Measurements from ENCODE around the gene PRR12.
"Not testable (repeated sequence)": the region's sequence is repeated elsewhere in the genome, so short reads cannot be mapped to it uniquely, and the experiment has no call there.

PRR12 gene

GRCh38 chr19:49616532-49616931 lies 25.6 kb downstream of the PRR12 start:
- no peak for DNase-seq (ENCODE audit: low spot score)

GRCh38 chr19:49616945-49617344 lies 26.0 kb downstream of the PRR12 start:
- DNase-seq (ENCODE audit: low spot score) = no peak

GRCh38 chr19:49617860-49618259 lies 26.9 kb downstream of the PRR12 start:
- DNase-seq (ENCODE audit: low spot score) = not testable (repeated sequence)

GRCh38 chr19:49624967-49625910 lies 34.3 kb downstream of the PRR12 start:
- DNase-seq (ENCODE audit: low spot score) = no peak

- no peak for DNase-seq (ENCODE audit: low spot score)
Observed at GRCh38 chr19:49626226-49626625, 35.2 kb downstream of the PRR12 start.

- DNase-seq (ENCODE audit: low spot score) = no peak
Observed at GRCh38 chr19:49629659-49630058, 38.7 kb downstream of the PRR12 start.

- no peak for DNase-seq (ENCODE audit: low spot score)
Observed at GRCh38 chr19:49631014-49631588, 40.1 kb downstream of the PRR12 start.

GRCh38 chr19:49631610-49632192 lies 40.7 kb downstream of the PRR12 start:
- DNase-seq (ENCODE audit: low spot score) = no peak

GRCh38 chr19:49632576-49632975 lies 41.6 kb downstream of the PRR12 start:
- DNase-seq (ENCODE audit: low spot score) = no peak

- not testable (repeated sequence) for DNase-seq (ENCODE audit: low spot score)
Observed at GRCh38 chr19:49633273-49633672, 42.3 kb downstream of the PRR12 start.

- DNase-seq (ENCODE audit: low spot score) = no peak
Observed at GRCh38 chr19:49635530-49636232, 44.7 kb downstream of the PRR12 start.

GRCh38 chr19:49636233-49636932 lies 45.4 kb downstream of the PRR12 start:
- no peak for DNase-seq (ENCODE audit: low spot score)

GRCh38 chr19:49637821-49638738 lies 47.1 kb downstream of the PRR12 start:
- no peak for DNase-seq (ENCODE audit: low spot score)

- no peak for DNase-seq (ENCODE audit: low spot score)
Observed at GRCh38 chr19:49639401-49640112, 48.6 kb downstream of the PRR12 start.

GRCh38 chr19:49640113-49640898 lies 49.3 kb downstream of the PRR12 start, which contains the start of gene RRAS:
RRAS (minus strand) TSS chr19:49640143; CDS start chr19:49640098, 45 bp downstream.
- DNase-seq (ENCODE audit: low spot score) = peak; percentile 99

GRCh38 chr19:49641688-49642491 lies 50.9 kb downstream of the PRR12 start, which contains the start of gene SCAF1:
SCAF1 (plus strand) TSS chr19:49642209; CDS start chr19:49645027, 2,818 bp downstream.
- DNase-seq (ENCODE audit: low spot score) = peak; percentile 99

GRCh38 chr19:49642492-49643035 lies 51.6 kb downstream of the PRR12 start:
- no peak for DNase-seq (ENCODE audit: low spot score)

GRCh38 chr19:49643466-49643865 lies 52.5 kb downstream of the PRR12 start:
- no peak for DNase-seq (ENCODE audit: low spot score)
